ENCODE measurements around the gene AAMDC.

The AAMDC gene

GRCh38 chr11:77789731-77790476, 31.0 kb upstream of the AAMDC start:
- DNase-seq (ENCODE audit: low spot score) (no peak), ATAC-seq (ENCODE audit: low read depth) (no peak)
- H3K27ac ChIP-seq (ENCODE audit: poor library complexity, severe bottlenecking), result no peak overlapping the region
- H3K4me1 ChIP-seq (ENCODE audit: insufficient read depth, poor library complexity, severe bottlenecking), result peaks cover 7% of the 10 kb centered on the region
- H3K36me3 ChIP-seq (ENCODE audit: low read depth), result no peaks in the 10 kb centered on the region
- no peaks in the 10 kb centered on the region for H3K27me3 ChIP-seq (ENCODE audit: insufficient read depth, poor library complexity, severe bottlenecking)
- H3K9me3 ChIP-seq (ENCODE audit: severe bottlenecking), result peaks cover 3% of the 10 kb centered on the region
- no peak overlapping the region for H3K4me3 ChIP-seq (ENCODE audit: severe bottlenecking)
- no peak for TF ChIP-seq CTCF (IDR thresholded peaks at IDR 0.05; ENCODE audit: poor library complexity, severe bottlenecking)

GRCh38 chr11:77791301-77791700, 29.6 kb upstream of the AAMDC start:
- Histone ChIP-seq H3K9me3 (ENCODE audit: severe bottlenecking) (peaks cover 3% of the 10 kb centered on the region), H3K27me3 (ENCODE audit: insufficient read depth, poor library complexity, severe bottlenecking) (no peaks in the 10 kb centered on the region), H3K27ac (ENCODE audit: poor library complexity, severe bottlenecking) (no peak overlapping the region), H3K4me3 (ENCODE audit: severe bottlenecking) (no peak overlapping the region), H3K36me3 (ENCODE audit: low read depth) (no peaks in the 10 kb centered on the region), H3K4me1 (ENCODE audit: insufficient read depth, poor library complexity, severe bottlenecking) (peaks cover 7% of the 10 kb centered on the region)
- no peak for TF ChIP-seq CTCF (IDR thresholded peaks at IDR 0.05; ENCODE audit: poor library complexity, severe bottlenecking)
- ATAC-seq (ENCODE audit: low read depth) (no peak), DNase-seq (ENCODE audit: low spot score) (no peak)

- Histone ChIP-seq H3K27ac (ENCODE audit: poor library complexity, severe bottlenecking) (no peak overlapping the region), H3K4me3 (ENCODE audit: severe bottlenecking) (no peak overlapping the region), H3K4me1 (ENCODE audit: insufficient read depth, poor library complexity, severe bottlenecking) (no peaks in the 10 kb centered on the region), H3K27me3 (ENCODE audit: insufficient read depth, poor library complexity, severe bottlenecking) (no peaks in the 10 kb centered on the region), H3K36me3 (ENCODE audit: low read depth) (no peaks in the 10 kb centered on the region), H3K9me3 (ENCODE audit: severe bottlenecking) (peaks cover 3% of the 10 kb centered on the region)
- no peak for DNase-seq (ENCODE audit: low spot score)
- ATAC-seq (ENCODE audit: low read depth), result no peak
- TF ChIP-seq CTCF (IDR thresholded peaks at IDR 0.05; ENCODE audit: poor library complexity, severe bottlenecking), result no peak
Measured at GRCh38 chr11:77793972-77794371, 27.0 kb upstream of the AAMDC start.

GRCh38 chr11:77799338-77799737, 21.6 kb upstream of the AAMDC start:
- ATAC-seq (ENCODE audit: low read depth), result no peak
- H3K9me3 ChIP-seq (ENCODE audit: severe bottlenecking), result no peaks in the 10 kb centered on the region
- no peaks in the 10 kb centered on the region for H3K36me3 ChIP-seq (ENCODE audit: low read depth)
- no peak overlapping the region for H3K27ac ChIP-seq (ENCODE audit: poor library complexity, severe bottlenecking)
- no peak for DNase-seq (ENCODE audit: low spot score)
- H3K4me1 ChIP-seq (ENCODE audit: insufficient read depth, poor library complexity, severe bottlenecking), result peaks cover 3% of the 10 kb centered on the region
- no peaks in the 10 kb centered on the region for H3K27me3 ChIP-seq (ENCODE audit: insufficient read depth, poor library complexity, severe bottlenecking)
- no peak for TF ChIP-seq CTCF (IDR thresholded peaks at IDR 0.05; ENCODE audit: poor library complexity, severe bottlenecking)
- no peak overlapping the region for H3K4me3 ChIP-seq (ENCODE audit: severe bottlenecking)

GRCh38 chr11:77800449-77800848, 20.5 kb upstream of the AAMDC start:
- no peak for DNase-seq (ENCODE audit: low spot score)
- Histone ChIP-seq H3K4me1 (ENCODE audit: insufficient read depth, poor library complexity, severe bottlenecking) (peaks cover 3% of the 10 kb centered on the region), H3K36me3 (ENCODE audit: low read depth) (no peaks in the 10 kb centered on the region), H3K4me3 (ENCODE audit: severe bottlenecking) (no peak overlapping the region), H3K27me3 (ENCODE audit: insufficient read depth, poor library complexity, severe bottlenecking) (no peaks in the 10 kb centered on the region), H3K9me3 (ENCODE audit: severe bottlenecking) (no peaks in the 10 kb centered on the region), H3K27ac (ENCODE audit: poor library complexity, severe bottlenecking) (no peak overlapping the region)
- no peak for TF ChIP-seq CTCF (IDR thresholded peaks at IDR 0.05; ENCODE audit: poor library complexity, severe bottlenecking)
- ATAC-seq (ENCODE audit: low read depth), result 0 out of 3 replicates have a peak, but pooled peaks have one; percentile 21

Measured in RWPE2 (cell line).